ENCODE results near the gene ATRN. TPM values are rescaled to one million over a fixed set of nuclear protein-coding genes. Genes with fewer than 3 reads are reported as not detected.

The ATRN gene
- total RNA-seq, 2 experiments from 2014 or later: 0.09 to 4.5 TPM

GRCh38 chr20:3616250-3616649, 145.4 kb downstream of the ATRN start:
- H3K4me2 ChIP-seq (ENCODE audit: low read length): no peak overlapping the region
- ChIA-PET CTCF (ENCODE audit: unreplicated experiment) (interaction anchor here (0.7 kb wide), 1 partner anchor 13 kb away, joined by 4 read pairs; no protein-coding TSS in a partner anchor), POLR2A (no interaction called here)
- intact Hi-C loops (cut with micrococcal nuclease; ENCODE audit: unreplicated experiment): no loop called here
- H3K4me3 ChIP-seq (ENCODE audit: low read depth, low read length, poor library complexity, severe bottlenecking): no peak overlapping the region
- H2AFZ ChIP-seq (ENCODE audit: low read length): no peak overlapping the region
- no peaks in the 10 kb centered on the region for H3K79me2 ChIP-seq (ENCODE audit: insufficient read depth, low read depth, low read length)
- no peak overlapping the region for H3K27ac ChIP-seq (ENCODE audit: low read depth, low read length, poor library complexity, severe bottlenecking)
- H3K9me3 ChIP-seq (ENCODE audit: low read length): no peaks in the 10 kb centered on the region
- no peak for TF ChIP-seq CTCF (conservative IDR thresholded peaks at IDR 0.05; ENCODE audit: low read length)
- no peak for TF ChIP-seq EZH2phosphoT487 (IDR thresholded peaks at IDR 0.05; ENCODE audit: borderline replicate concordance, low read depth, low read length)
- H3K36me3 ChIP-seq (ENCODE audit: insufficient read depth, low read length): no peaks in the 10 kb centered on the region
- no peak for DNase-seq (ENCODE audit: low spot score)
- no TSS peak for BruUV-seq (replicated peaks)
- H3K9me2 ChIP-seq (ENCODE audit: insufficient read depth, low read length): no peaks in the 10 kb centered on the region
- peaks cover 16% of the 10 kb centered on the region for H3K4me1 ChIP-seq (ENCODE audit: insufficient read depth, low read length, poor library complexity, severe bottlenecking)
- H4K20me1 ChIP-seq (ENCODE audit: insufficient read depth, low read length): no peaks in the 10 kb centered on the region

- H3K4me3 ChIP-seq (ENCODE audit: low read depth, low read length, poor library complexity, severe bottlenecking): no peak overlapping the region
- H3K9me3 ChIP-seq (ENCODE audit: low read length): no peaks in the 10 kb centered on the region
- intact Hi-C loops (cut with micrococcal nuclease; ENCODE audit: unreplicated experiment): loop anchor here (1.0 kb wide), 1 partner anchor 58 kb away; no protein-coding TSS in a partner anchor
- ChIA-PET CTCF (ENCODE audit: unreplicated experiment) (interaction anchor here (1.0 kb wide), 1 partner anchor 58 kb away, joined by 3 read pairs; no protein-coding TSS in a partner anchor), POLR2A (interaction anchor here (0.6 kb wide), 1 partner anchor 631 kb away, joined by 3 read pairs; no protein-coding TSS in a partner anchor)
- no peak overlapping the region for H2AFZ ChIP-seq (ENCODE audit: low read length)
- no TSS peak for BruUV-seq (replicated peaks)
- TF ChIP-seq EZH2phosphoT487 (IDR thresholded peaks at IDR 0.05; ENCODE audit: borderline replicate concordance, low read depth, low read length) (no peak), CTCF (conservative IDR thresholded peaks at IDR 0.05; ENCODE audit: low read length) (peak; percentile 64)
- H3K4me1 ChIP-seq (ENCODE audit: insufficient read depth, low read length, poor library complexity, severe bottlenecking): no peaks in the 10 kb centered on the region
- H3K4me2 ChIP-seq (ENCODE audit: low read length): no peak overlapping the region
- H3K36me3 ChIP-seq (ENCODE audit: insufficient read depth, low read length): no peaks in the 10 kb centered on the region
- no peak overlapping the region for H3K27ac ChIP-seq (ENCODE audit: low read depth, low read length, poor library complexity, severe bottlenecking)
- no peaks in the 10 kb centered on the region for H4K20me1 ChIP-seq (ENCODE audit: insufficient read depth, low read length)
- no peaks in the 10 kb centered on the region for H3K79me2 ChIP-seq (ENCODE audit: insufficient read depth, low read depth, low read length)
- H3K9me2 ChIP-seq (ENCODE audit: insufficient read depth, low read length): no peaks in the 10 kb centered on the region
- peak; percentile 12 for DNase-seq (ENCODE audit: low spot score)
These were observed 150.3 kb downstream of the ATRN start for GRCh38 chr20:3621111-3621510.

GRCh38 chr20:3622406-3622805, 151.6 kb downstream of the ATRN start:
- CTCF ChIA-PET (ENCODE audit: unreplicated experiment): no interaction called here
- Histone ChIP-seq H3K27ac (ENCODE audit: low read depth, low read length, poor library complexity, severe bottlenecking) (no peak overlapping the region), H3K4me2 (ENCODE audit: low read length) (no peak overlapping the region), H3K36me3 (ENCODE audit: insufficient read depth, low read length) (no peaks in the 10 kb centered on the region), H3K4me1 (ENCODE audit: insufficient read depth, low read length, poor library complexity, severe bottlenecking) (no peaks in the 10 kb centered on the region), H2AFZ (ENCODE audit: low read length) (no peak overlapping the region), H3K4me3 (ENCODE audit: low read depth, low read length, poor library complexity, severe bottlenecking) (no peak overlapping the region), H4K20me1 (ENCODE audit: insufficient read depth, low read length) (no peaks in the 10 kb centered on the region), H3K79me2 (ENCODE audit: insufficient read depth, low read depth, low read length) (no peaks in the 10 kb centered on the region), H3K9me2 (ENCODE audit: insufficient read depth, low read length) (no peaks in the 10 kb centered on the region), H3K9me3 (ENCODE audit: low read length) (no peaks in the 10 kb centered on the region)
- TF ChIP-seq EZH2phosphoT487 (IDR thresholded peaks at IDR 0.05; ENCODE audit: borderline replicate concordance, low read depth, low read length) (no peak), CTCF (conservative IDR thresholded peaks at IDR 0.05; ENCODE audit: low read length) (no peak)
- DNase-seq (ENCODE audit: low spot score): no peak
- POLR2A ChIA-PET: no interaction called here
- no TSS peak for BruUV-seq (replicated peaks)
- intact Hi-C loops (cut with micrococcal nuclease; ENCODE audit: unreplicated experiment): no loop called here

Data from OCI-LY7 (cell line).